ENCODE data around the gene UNC80. TPM values are rescaled to one million over a fixed set of nuclear protein-coding genes. Genes with fewer than 3 reads are reported as not detected.

The UNC80 gene
- total and polyA plus RNA-seq, 2 of the 4 experiments (the other 2 are of a cell fraction), result not detected

GRCh38 chr2:209913786-209914345 is 142.2 kb downstream of the UNC80 start:
- no peaks in the 10 kb centered on the region for H3K79me1 ChIP-seq (ENCODE audit: low read depth in 1 of 2, low read length in 2 of 2)
- 76% methylated on average over 2 of the region's 2 CpGs; no CpG with 5 or more reads in 1 of the 2 experiments for WGBS, 2 experiments (ENCODE audit: extremely low coverage in 2 of 2, insufficient read length in 1 of 2)
- H3K27me3 ChIP-seq (ENCODE audit: control insufficient read depth, insufficient read depth, low read length), result no peaks in the 10 kb centered on the region
- no peak overlapping the region for H3K18ac ChIP-seq (ENCODE audit: low read depth, low read length)
- no peaks in the 10 kb centered on the region for H3K9me3 ChIP-seq (ENCODE audit: control insufficient read depth, insufficient read depth, low read length)
- no peaks in the 10 kb centered on the region for H3K9me1 ChIP-seq (ENCODE audit: insufficient read depth, low read length)
- H2BK15ac ChIP-seq (ENCODE audit: low read depth, low read length), result no peak overlapping the region
- no peak overlapping the region for H3K14ac ChIP-seq (replicated peaks; ENCODE audit: low read depth, low read length)
- ATAC-seq (ENCODE audit: low read depth) (no peak), DNase-seq (no peak)
- H3K27ac ChIP-seq (ENCODE audit: insufficient read depth, low read length), result no peak overlapping the region
- dilution Hi-C loops (cut with HindIII; ENCODE audit: low sequenced_read_pairs, unreplicated experiment) (no loop called here), intact Hi-C loops (cut with micrococcal nuclease) (no loop called here), in situ Hi-C loops (cut with MboI; ENCODE audit: low sequenced_read_pairs) (no loop called here)
- H3K9ac ChIP-seq (ENCODE audit: low read depth, low read length), result no peak overlapping the region
- no TSS peak for BruUV-seq (replicated peaks)
- no peak overlapping the region for H2BK20ac ChIP-seq (ENCODE audit: low read depth, low read length)
- no peak overlapping the region for H3K4ac ChIP-seq (ENCODE audit: low read depth, low read length)
- no peak overlapping the region for H2BK120ac ChIP-seq (ENCODE audit: low read depth, low read length)
- H2AK5ac ChIP-seq (ENCODE audit: low read depth, low read length), result no peak overlapping the region
- no peak overlapping the region for H4K8ac ChIP-seq (ENCODE audit: low read depth in 2 of 2, low read length in 2 of 2)
- no peak overlapping the region for H3K56ac ChIP-seq (ENCODE audit: extremely low read depth, insufficient read depth, low read length)
- no peak overlapping the region for H3K4me2 ChIP-seq (ENCODE audit: low read depth, low read length)
- no peaks in the 10 kb centered on the region for H4K20me1 ChIP-seq (ENCODE audit: insufficient read depth, low read length)
- no peaks in the 10 kb centered on the region for H3K36me3 ChIP-seq (ENCODE audit: control insufficient read depth, insufficient read depth, low read length)
- H2BK5ac ChIP-seq (ENCODE audit: low read depth, low read length, poor library complexity, severe bottlenecking), result no peak overlapping the region
- H2AFZ ChIP-seq (replicated peaks; ENCODE audit: low read length, poor library complexity), result no peak overlapping the region
- H4K91ac ChIP-seq (ENCODE audit: insufficient read depth, low read depth, low read length), result no peak overlapping the region
- H2AK9ac ChIP-seq (replicated peaks; ENCODE audit: low read depth, low read length, poor library complexity), result no peak overlapping the region
- no peak for TF ChIP-seq MAFK (IDR thresholded peaks at IDR 0.05; ENCODE audit: low read depth, low read length)
- no peak for TF ChIP-seq SMC3 (IDR thresholded peaks at IDR 0.05; ENCODE audit: low read depth, low read length)
- TF ChIP-seq BHLHE40 (IDR thresholded peaks at IDR 0.05; ENCODE audit: low read depth, low read length), result no peak
- no peak for TF ChIP-seq RFX5 (IDR thresholded peaks at IDR 0.05; ENCODE audit: low read depth, low read length)
- TF ChIP-seq MXI1 (IDR thresholded peaks at IDR 0.05; ENCODE audit: borderline replicate concordance, low read depth, low read length), result no peak
- TF ChIP-seq, protein P1, sequence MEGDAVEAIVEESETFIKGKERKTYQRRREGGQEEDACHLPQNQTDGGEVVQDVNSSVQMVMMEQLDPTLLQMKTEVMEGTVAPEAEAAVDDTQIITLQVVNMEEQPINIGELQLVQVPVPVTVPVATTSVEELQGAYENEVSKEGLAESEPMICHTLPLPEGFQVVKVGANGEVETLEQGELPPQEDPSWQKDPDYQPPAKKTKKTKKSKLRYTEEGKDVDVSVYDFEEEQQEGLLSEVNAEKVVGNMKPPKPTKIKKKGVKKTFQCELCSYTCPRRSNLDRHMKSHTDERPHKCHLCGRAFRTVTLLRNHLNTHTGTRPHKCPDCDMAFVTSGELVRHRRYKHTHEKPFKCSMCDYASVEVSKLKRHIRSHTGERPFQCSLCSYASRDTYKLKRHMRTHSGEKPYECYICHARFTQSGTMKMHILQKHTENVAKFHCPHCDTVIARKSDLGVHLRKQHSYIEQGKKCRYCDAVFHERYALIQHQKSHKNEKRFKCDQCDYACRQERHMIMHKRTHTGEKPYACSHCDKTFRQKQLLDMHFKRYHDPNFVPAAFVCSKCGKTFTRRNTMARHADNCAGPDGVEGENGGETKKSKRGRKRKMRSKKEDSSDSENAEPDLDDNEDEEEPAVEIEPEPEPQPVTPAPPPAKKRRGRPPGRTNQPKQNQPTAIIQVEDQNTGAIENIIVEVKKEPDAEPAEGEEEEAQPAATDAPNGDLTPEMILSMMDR (conservative IDR thresholded peaks at IDR 0.05; ENCODE audit: low read depth, low read length), result no peak
- no peak for TF ChIP-seq CHD1 (IDR thresholded peaks at IDR 0.05; ENCODE audit: low read depth, low read length)
- TF ChIP-seq ELK1 (IDR thresholded peaks at IDR 0.05; ENCODE audit: borderline replicate concordance, low read depth, low read length), result no peak
- TF ChIP-seq MAZ (IDR thresholded peaks at IDR 0.05; ENCODE audit: borderline replicate concordance, low read depth, low read length), result no peak
- TF ChIP-seq RCOR1 (IDR thresholded peaks at IDR 0.05; ENCODE audit: insufficient replicate concordance, low read length), result no peak
- no peak for TF ChIP-seq CEBPB (IDR thresholded peaks at IDR 0.05; ENCODE audit: low read depth, low read length)
- TF ChIP-seq RAD21 (IDR thresholded peaks at IDR 0.05; ENCODE audit: low read length), result no peak
- no peak for TF ChIP-seq NFE2L2 (IDR thresholded peaks at IDR 0.05; ENCODE audit: low read depth, low read length)
- TF ChIP-seq FOS (IDR thresholded peaks at IDR 0.05; ENCODE audit: low read depth, low read length), result no peak
- TF ChIP-seq, protein P2, sequence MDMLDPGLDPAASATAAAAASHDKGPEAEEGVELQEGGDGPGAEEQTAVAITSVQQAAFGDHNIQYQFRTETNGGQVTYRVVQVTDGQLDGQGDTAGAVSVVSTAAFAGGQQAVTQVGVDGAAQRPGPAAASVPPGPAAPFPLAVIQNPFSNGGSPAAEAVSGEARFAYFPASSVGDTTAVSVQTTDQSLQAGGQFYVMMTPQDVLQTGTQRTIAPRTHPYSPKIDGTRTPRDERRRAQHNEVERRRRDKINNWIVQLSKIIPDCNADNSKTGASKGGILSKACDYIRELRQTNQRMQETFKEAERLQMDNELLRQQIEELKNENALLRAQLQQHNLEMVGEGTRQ (IDR thresholded peaks at IDR 0.05; ENCODE audit: low read depth, low read length), result no peak
- TF ChIP-seq POLR2A (IDR thresholded peaks at IDR 0.05; ENCODE audit: low read depth, low read length), result no peak
- H4K5ac ChIP-seq (ENCODE audit: low read depth, low read length), result no peak overlapping the region
- ChIA-PET CTCF (no interaction called here), POLR2A (ENCODE audit: unreplicated experiment) (no interaction called here)
- no peaks in the 10 kb centered on the region for H3K4me1 ChIP-seq (ENCODE audit: control insufficient read depth, insufficient read depth, low read length)
- no peak overlapping the region for H3K23ac ChIP-seq (ENCODE audit: low read depth, low read length)
- no peak overlapping the region for H3K4me3 ChIP-seq (ENCODE audit: insufficient read depth, low read depth, low read length)

All from IMR-90 (cell line).